ENCODE measurements around the gene INTS6L.
"Not testable (repeated sequence)": the region's sequence is repeated elsewhere in the genome, so short reads cannot be mapped to it uniquely, and the experiment has no call there.

Gene INTS6L

GRCh38 chrX:135624408-135625204 lies 104.1 kb downstream of the INTS6L start:
- DNase-seq, result not testable (repeated sequence)

- DNase-seq, result no peak
Measured at GRCh38 chrX:135625995-135626394, 105.5 kb downstream of the INTS6L start.

GRCh38 chrX:135629342-135629741 lies 108.9 kb downstream of the INTS6L start:
- DNase-seq, result no peak
